ENCODE data around the gene ETV1.

Gene ETV1

DNA sequence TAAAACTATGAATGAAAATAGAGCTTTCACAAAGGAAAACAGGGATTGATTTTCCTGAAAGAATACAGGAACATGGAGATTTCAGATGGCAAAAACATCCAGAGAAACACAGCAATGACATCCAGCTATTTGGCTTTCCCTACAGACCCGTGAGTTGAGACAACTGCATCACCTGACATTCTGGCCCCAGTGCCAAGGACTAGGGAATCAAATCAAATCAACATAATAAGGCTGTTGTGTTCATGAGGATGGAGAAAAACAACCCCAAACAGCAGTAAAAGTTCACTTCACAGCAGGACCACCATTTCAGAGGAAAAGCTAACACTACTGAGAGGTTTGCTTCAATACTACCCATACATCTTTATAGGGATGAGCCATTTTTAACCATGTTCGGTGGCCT lies 25.5 kb downstream of the ETV1 start:
- intact Hi-C loops (cut with DNase I; ENCODE audit: low total_unique reads): no loop called here
- Histone ChIP-seq H3K27ac (no peak overlapping the region), H3K4me3 (no peak overlapping the region), H3K36me3 (no peaks in the 10 kb centered on the region), H3K4me1 (no peaks in the 10 kb centered on the region), H3K27me3 (no peaks in the 10 kb centered on the region), H3K9me3 (no peaks in the 10 kb centered on the region)
- no peak for TF ChIP-seq CTCF (IDR thresholded peaks at IDR 0.05)
- DNase-seq: no peak

- intact Hi-C loops (cut with DNase I; ENCODE audit: low total_unique reads): no loop called here
- Histone ChIP-seq H3K27ac (no peak overlapping the region), H3K4me3 (no peak overlapping the region), H3K36me3 (no peaks in the 10 kb centered on the region), H3K27me3 (no peaks in the 10 kb centered on the region), H3K4me1 (peaks cover 0 to 6% (median 0%) of the 10 kb centered on the region in 4 donors), H3K9me3 (no peaks in the 10 kb centered on the region)
- no peak for TF ChIP-seq CTCF (IDR thresholded peaks at IDR 0.05)
- DNase-seq: no peak
Observed at GRCh38 chr7:13955494-13955893, 34.0 kb downstream of the ETV1 start.

GRCh38 chr7:13953368-13953767 lies 36.1 kb downstream of the ETV1 start:
- DNase-seq: no peak
- Histone ChIP-seq H3K9me3 (no peaks in the 10 kb centered on the region), H3K4me3 (no peak overlapping the region), H3K4me1 (peaks cover 0 to 6% (median 0%) of the 10 kb centered on the region in 4 donors), H3K36me3 (no peaks in the 10 kb centered on the region), H3K27me3 (no peaks in the 10 kb centered on the region), H3K27ac (no peak overlapping the region)
- TF ChIP-seq CTCF (IDR thresholded peaks at IDR 0.05): no peak
- intact Hi-C loops (cut with DNase I; ENCODE audit: low total_unique reads): no loop called here

DNA sequence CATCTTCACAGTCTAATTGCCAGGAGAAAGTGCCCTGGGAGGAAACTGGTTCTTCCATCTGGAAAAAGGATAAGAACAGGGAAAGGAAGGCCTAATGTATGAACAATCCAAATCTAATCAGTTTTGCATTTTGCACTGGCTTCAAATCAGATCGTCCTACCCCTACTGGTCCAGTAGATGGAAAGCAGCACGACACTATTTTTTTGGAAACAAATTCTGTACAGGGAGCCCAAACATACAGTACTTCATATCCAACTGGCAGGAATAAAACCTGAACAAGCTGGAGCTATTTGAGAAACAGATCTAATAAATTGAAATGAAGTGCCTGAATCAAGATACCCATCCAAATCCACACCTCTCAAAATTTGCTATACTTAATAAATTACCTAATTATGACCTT lies 36.5 kb downstream of the ETV1 start:
- no peak for TF ChIP-seq CTCF (IDR thresholded peaks at IDR 0.05)
- no peaks in the 10 kb centered on the region for H3K36me3 ChIP-seq

GRCh38 chr7:13949939-13950338 lies 39.5 kb downstream of the ETV1 start:
- TF ChIP-seq CTCF (IDR thresholded peaks at IDR 0.05): no peak
- no peaks in the 10 kb centered on the region for H3K27me3 ChIP-seq
- H3K9me3 ChIP-seq: no peaks in the 10 kb centered on the region
- DNase-seq: no peak
- no peaks in the 10 kb centered on the region for H3K36me3 ChIP-seq
- no peak overlapping the region for H3K27ac ChIP-seq
- H3K4me1 ChIP-seq: peaks cover 0 to 4% (median 0%) of the 10 kb centered on the region in 4 donors
- no peak overlapping the region for H3K4me3 ChIP-seq
- intact Hi-C loops (cut with DNase I; ENCODE audit: low total_unique reads): no loop called here

More for the DNA sequence above, 36.5 kb downstream of the ETV1 start:
- no peak overlapping the region for H3K27ac ChIP-seq
- H3K4me3 ChIP-seq: no peak overlapping the region
- H3K4me1 ChIP-seq: peaks cover 0 to 6% (median 0%) of the 10 kb centered on the region in 4 donors
- DNase-seq: no peak
- H3K27me3 ChIP-seq: no peaks in the 10 kb centered on the region
- intact Hi-C loops (cut with DNase I; ENCODE audit: low total_unique reads): no loop called here
- no peaks in the 10 kb centered on the region for H3K9me3 ChIP-seq

DNA sequence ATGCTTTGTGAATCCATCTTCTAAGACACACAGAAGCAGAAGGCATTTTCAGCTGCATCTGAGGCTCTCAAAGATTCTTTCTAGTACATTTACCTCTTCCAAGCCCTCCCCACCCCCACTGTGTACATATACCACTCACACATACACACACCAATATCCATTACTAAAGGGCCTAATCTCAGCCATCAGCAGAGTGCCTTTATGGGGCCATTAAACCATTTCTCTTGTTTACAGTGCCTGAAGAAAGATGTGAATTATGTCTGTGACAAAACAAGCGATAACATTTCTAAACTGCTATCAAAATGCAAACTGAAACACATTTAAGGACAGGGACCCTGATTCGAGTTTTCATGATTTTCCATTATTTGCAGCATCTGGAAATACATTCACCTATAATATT lies 40.0 kb downstream of the ETV1 start:
- Histone ChIP-seq H3K4me3 (no peak overlapping the region), H3K9me3 (no peaks in the 10 kb centered on the region), H3K27me3 (no peaks in the 10 kb centered on the region), H3K4me1 (no peaks in the 10 kb centered on the region), H3K36me3 (no peaks in the 10 kb centered on the region), H3K27ac (no peak overlapping the region)
- no peak for TF ChIP-seq CTCF (IDR thresholded peaks at IDR 0.05)
- DNase-seq: no peak
- intact Hi-C loops (cut with DNase I; ENCODE audit: low total_unique reads): no loop called here
